Measurements from ENCODE around the gene DLG2.

Gene DLG2

GRCh38 chr11:84438565-84438964 lies 1188.6 kb downstream of the DLG2 start:
- TF ChIP-seq POLR2AphosphoS5 (IDR thresholded peaks at IDR 0.05; ENCODE audit: low read depth, low read length): no peak
- no peak for TF ChIP-seq FOXP2 (optimal IDR thresholded peaks at IDR 0.05; ENCODE audit: borderline replicate concordance, extremely low read depth, extremely low read length, insufficient read depth)
- no peak for TF ChIP-seq SIN3A (IDR thresholded peaks at IDR 0.05; ENCODE audit: borderline replicate concordance, insufficient read depth, low read length)
- no peak for TF ChIP-seq TAF1 (IDR thresholded peaks at IDR 0.05; ENCODE audit: borderline replicate concordance, insufficient read depth, low read length)
- no peak for TF ChIP-seq REST (IDR thresholded peaks at IDR 0.05; ENCODE audit: insufficient read depth in 1 of 2, low read depth in 2 of 2, low read length in 2 of 2)

GRCh38 chr11:84437071-84437980 lies 1189.8 kb downstream of the DLG2 start:
- TF ChIP-seq SIN3A (IDR thresholded peaks at IDR 0.05; ENCODE audit: borderline replicate concordance, insufficient read depth, low read length): no peak
- no peak for TF ChIP-seq TAF1 (IDR thresholded peaks at IDR 0.05; ENCODE audit: borderline replicate concordance, insufficient read depth, low read length)
- TF ChIP-seq FOXP2 (optimal IDR thresholded peaks at IDR 0.05; ENCODE audit: borderline replicate concordance, extremely low read depth, extremely low read length, insufficient read depth): no peak
- TF ChIP-seq REST (IDR thresholded peaks at IDR 0.05; ENCODE audit: insufficient read depth in 1 of 2, low read depth in 2 of 2, low read length in 2 of 2): no peak
- no peak for TF ChIP-seq POLR2AphosphoS5 (IDR thresholded peaks at IDR 0.05; ENCODE audit: low read depth, low read length)

DNA sequence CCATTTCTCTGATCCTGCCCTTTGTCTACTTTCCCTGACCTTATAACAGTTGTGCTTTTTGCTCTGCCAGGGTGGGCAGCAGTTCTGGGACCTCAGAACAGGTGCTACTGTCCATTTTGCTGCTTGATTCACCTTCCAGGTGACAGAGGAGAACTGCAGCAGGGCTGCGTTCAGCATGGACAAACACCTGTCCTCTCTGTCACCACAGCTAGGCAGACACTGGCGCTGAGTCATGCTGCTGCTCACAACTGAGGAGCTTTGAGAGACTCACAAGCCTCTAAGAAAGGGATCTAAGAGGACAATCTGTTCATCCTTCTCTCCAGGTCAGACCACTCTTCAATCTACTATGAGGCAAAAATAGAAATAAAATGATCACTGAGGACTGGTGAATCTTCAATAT lies 1196.5 kb downstream of the DLG2 start:
- no peak for TF ChIP-seq POLR2AphosphoS5 (IDR thresholded peaks at IDR 0.05; ENCODE audit: low read depth, low read length)
- no peak for TF ChIP-seq REST (IDR thresholded peaks at IDR 0.05; ENCODE audit: insufficient read depth in 1 of 2, low read depth in 2 of 2, low read length in 2 of 2)

DNA sequence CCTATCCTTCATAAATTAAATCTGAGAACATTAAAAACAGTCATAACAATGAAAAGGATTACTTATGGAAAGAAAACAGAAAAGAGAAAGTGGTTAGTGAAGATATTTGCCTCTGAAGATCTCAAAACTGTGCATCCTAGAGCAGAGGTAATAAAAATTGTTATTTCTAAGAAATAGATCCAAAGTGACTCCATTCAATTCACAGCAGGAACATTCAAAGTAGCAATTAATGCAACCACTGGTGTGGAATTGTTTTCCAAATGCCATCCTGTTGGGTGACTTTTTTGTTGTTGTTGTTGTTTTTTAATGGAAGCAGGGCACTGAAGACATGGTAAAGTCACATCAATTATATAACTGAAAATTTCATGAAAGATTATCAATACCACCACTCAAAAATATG lies 1201.5 kb downstream of the DLG2 start:
- TF ChIP-seq SIN3A (IDR thresholded peaks at IDR 0.05; ENCODE audit: borderline replicate concordance, insufficient read depth, low read length): no peak
- no peak for TF ChIP-seq REST (IDR thresholded peaks at IDR 0.05; ENCODE audit: insufficient read depth in 1 of 2, low read depth in 2 of 2, low read length in 2 of 2)
- no peak for TF ChIP-seq TAF1 (IDR thresholded peaks at IDR 0.05; ENCODE audit: borderline replicate concordance, insufficient read depth, low read length)
- no peak for TF ChIP-seq POLR2AphosphoS5 (IDR thresholded peaks at IDR 0.05; ENCODE audit: low read depth, low read length)
- TF ChIP-seq FOXP2 (optimal IDR thresholded peaks at IDR 0.05; ENCODE audit: borderline replicate concordance, extremely low read depth, extremely low read length, insufficient read depth): no peak
